ENCODE data around the gene RSRP1. TPM values are rescaled to one million over a fixed set of nuclear protein-coding genes. Genes with fewer than 3 reads are reported as not detected.

RSRP1 gene
- total and polyA plus RNA-seq, 3 experiments from 2014 or later: 47.5 to 124 (median 116) TPM

DNA sequence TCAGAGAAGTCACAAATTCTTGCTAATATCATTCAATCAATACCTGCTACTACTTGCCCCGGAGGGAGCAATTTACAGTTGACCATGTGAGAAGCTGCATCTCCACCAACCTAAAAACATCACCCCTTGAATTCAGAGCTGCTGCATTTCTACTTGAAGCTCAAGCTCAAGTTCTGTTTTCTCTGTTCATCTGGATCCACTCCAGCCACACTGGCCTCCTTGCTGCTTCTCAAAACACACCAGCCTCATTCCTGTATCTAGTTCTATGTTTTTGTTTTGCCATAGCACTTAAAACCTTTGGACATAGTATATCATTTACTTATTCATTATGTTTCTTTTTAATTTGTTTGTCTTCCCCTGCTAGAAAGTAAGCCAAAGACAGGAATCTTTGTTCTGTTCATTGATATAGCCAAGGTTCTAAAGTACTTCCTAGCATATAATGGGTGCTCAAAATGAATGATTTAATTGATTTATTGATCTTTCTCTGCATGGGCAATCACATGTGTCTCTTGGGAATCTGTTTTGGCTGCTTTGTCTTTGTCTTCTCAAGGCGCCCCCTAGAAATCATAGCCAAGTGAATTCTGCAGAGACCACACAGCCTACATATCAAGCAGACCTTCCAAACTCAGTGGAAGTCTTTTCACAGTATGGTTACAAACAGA is 38.6 kb downstream of the RSRP1 start:
- no peaks in the 10 kb centered on the region for H3K36me3 ChIP-seq (ENCODE audit: insufficient read depth, low read length)
- Mint-ChIP-seq H3K9me3 (no peaks in the 10 kb centered on the region), H3K27me3 (peaks cover 8 to 29% of the 10 kb centered on the region in 2 donors), H3K36me3 (no peaks in the 10 kb centered on the region), H3K4me1 (peaks cover 0 to 3% (median 0%) of the 10 kb centered on the region in 3 donors), H3K27ac (no peak overlapping the region), H3K4me3 (no peak overlapping the region)
- H3K4me1 ChIP-seq (ENCODE audit: insufficient read depth, low read length): no peaks in the 10 kb centered on the region
- no peak for DNase-seq
- ChIA-PET CTCF (interaction anchor here (0.7 kb wide), 1 partner anchor 298 kb away, joined by 4 read pairs; no protein-coding TSS in a partner anchor), POLR2A (no interaction called here)
- H3K27ac ChIP-seq (ENCODE audit: low read depth, low read length): no peak overlapping the region
- H3K9me3 ChIP-seq (ENCODE audit: low read length): no peaks in the 10 kb centered on the region
- peaks cover 4% of the 10 kb centered on the region for H3K27me3 ChIP-seq (ENCODE audit: insufficient read depth, low read length, poor library complexity, severe bottlenecking)
- H3K4me3 ChIP-seq (ENCODE audit: low read length): no peak overlapping the region

DNA sequence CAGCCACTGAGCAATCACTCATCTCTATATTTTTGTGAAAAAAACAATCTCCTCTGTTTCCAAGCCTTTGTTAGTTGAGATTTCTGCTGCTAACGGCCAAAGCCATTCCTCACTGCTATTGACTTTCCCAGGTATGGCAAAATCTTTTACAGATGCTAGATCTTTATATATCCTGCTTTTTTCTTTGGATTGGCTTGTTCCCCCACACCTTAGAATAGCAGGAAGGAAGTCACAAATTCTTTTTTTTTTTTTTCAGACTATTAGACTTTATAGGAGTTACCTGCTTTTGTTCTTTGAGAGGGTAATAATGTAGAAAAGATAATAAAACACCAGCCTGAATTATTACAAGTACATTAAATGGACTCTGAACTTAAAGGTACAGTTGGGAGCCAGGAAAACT is 39.2 kb downstream of the RSRP1 start:
- CTCF ChIA-PET: no interaction called here
- H3K27ac Mint-ChIP-seq: no peak overlapping the region
- peaks cover 4% of the 10 kb centered on the region for H3K27me3 ChIP-seq (ENCODE audit: insufficient read depth, low read length, poor library complexity, severe bottlenecking)

DNA sequence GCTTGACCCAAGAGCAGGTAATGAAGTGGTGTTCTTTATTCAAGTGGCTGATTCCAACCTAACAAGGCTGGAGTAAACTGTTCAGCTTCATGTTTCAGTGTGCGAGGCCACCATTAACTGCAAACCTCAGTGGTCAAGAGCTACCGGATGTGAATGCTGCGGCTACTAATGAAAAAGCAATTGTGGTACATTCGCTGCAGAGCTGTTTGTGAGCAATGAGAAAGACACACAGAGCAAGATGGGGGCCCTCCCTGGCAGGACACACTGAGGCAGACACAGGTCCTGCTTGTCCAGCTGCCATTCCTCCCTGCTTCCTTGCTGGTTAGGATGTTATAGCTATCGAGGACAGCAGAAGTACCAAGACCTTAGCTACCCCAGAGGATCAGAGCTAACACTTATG is 41.1 kb downstream of the RSRP1 start:
- Mint-ChIP-seq H3K27me3 (peaks cover 8 to 29% of the 10 kb centered on the region in 2 donors), H3K4me1 (peaks cover 0 to 3% (median 0%) of the 10 kb centered on the region in 3 donors), H3K4me3 (no peak overlapping the region), H3K9me3 (no peaks in the 10 kb centered on the region), H3K27ac (no peak overlapping the region), H3K36me3 (no peaks in the 10 kb centered on the region)
- DNase-seq: no peak
- Histone ChIP-seq H3K36me3 (ENCODE audit: insufficient read depth, low read length) (no peaks in the 10 kb centered on the region), H3K9me3 (ENCODE audit: low read length) (no peaks in the 10 kb centered on the region), H3K27me3 (ENCODE audit: insufficient read depth, low read length, poor library complexity, severe bottlenecking) (peaks cover 4% of the 10 kb centered on the region), H3K27ac (ENCODE audit: low read depth, low read length) (no peak overlapping the region), H3K4me1 (ENCODE audit: insufficient read depth, low read length) (no peaks in the 10 kb centered on the region), H3K4me3 (ENCODE audit: low read length) (no peak overlapping the region)
- ChIA-PET CTCF (interaction anchor here (0.5 to 5.9 kb wide), 8 partner anchors 9 to 517 kb away, joined by 3 to 54 read pairs (median 4); no protein-coding TSS in a partner anchor), POLR2A (interaction anchor here (0.5 kb wide), 1 partner anchor 24 kb away, joined by 4 read pairs; no protein-coding TSS in a partner anchor)

More for the DNA sequence above, 39.2 kb downstream of the RSRP1 start:
- peaks cover 0 to 3% (median 0%) of the 10 kb centered on the region in 3 donors for H3K4me1 Mint-ChIP-seq
- H3K36me3 Mint-ChIP-seq: no peaks in the 10 kb centered on the region
- no peak overlapping the region for H3K4me3 Mint-ChIP-seq
- no peaks in the 10 kb centered on the region for H3K4me1 ChIP-seq (ENCODE audit: insufficient read depth, low read length)
- no peak for DNase-seq
- POLR2A ChIA-PET: no interaction called here
- no peak overlapping the region for H3K27ac ChIP-seq (ENCODE audit: low read depth, low read length)
- no peaks in the 10 kb centered on the region for H3K9me3 Mint-ChIP-seq
- H3K27me3 Mint-ChIP-seq: peaks cover 8 to 29% of the 10 kb centered on the region in 2 donors
- no peaks in the 10 kb centered on the region for H3K9me3 ChIP-seq (ENCODE audit: low read length)
- no peak overlapping the region for H3K4me3 ChIP-seq (ENCODE audit: low read length)
- H3K36me3 ChIP-seq (ENCODE audit: insufficient read depth, low read length): no peaks in the 10 kb centered on the region

DNA sequence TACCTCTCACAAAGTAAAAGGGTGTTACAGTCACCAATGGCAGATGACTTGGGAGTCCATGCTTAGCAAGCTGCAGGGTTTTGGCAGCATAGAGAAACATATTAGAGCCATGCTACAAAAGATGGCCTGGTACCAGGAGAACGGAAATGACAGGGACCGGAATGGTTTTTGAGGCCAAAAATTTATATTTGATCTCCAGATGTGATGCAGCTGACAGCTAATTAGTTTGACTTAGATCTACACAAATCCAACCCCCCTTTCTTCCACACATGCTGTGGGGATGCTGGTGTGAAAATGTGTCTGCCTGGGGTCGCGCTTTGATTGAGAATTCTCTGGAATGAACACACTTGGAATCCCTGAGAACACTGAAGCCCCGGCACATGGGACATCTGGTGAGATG is 41.5 kb downstream of the RSRP1 start:
- Histone ChIP-seq H3K27me3 (ENCODE audit: insufficient read depth, low read length, poor library complexity, severe bottlenecking) (peaks cover 4% of the 10 kb centered on the region), H3K4me1 (ENCODE audit: insufficient read depth, low read length) (no peaks in the 10 kb centered on the region), H3K9me3 (ENCODE audit: low read length) (no peaks in the 10 kb centered on the region), H3K4me3 (ENCODE audit: low read length) (no peak overlapping the region), H3K27ac (ENCODE audit: low read depth, low read length) (no peak overlapping the region), H3K36me3 (ENCODE audit: insufficient read depth, low read length) (no peaks in the 10 kb centered on the region)
- ChIA-PET POLR2A (no interaction called here), CTCF (interaction anchor here (0.5 to 5.9 kb wide), 9 partner anchors 9 to 517 kb away, joined by 3 to 54 read pairs (median 4); no protein-coding TSS in a partner anchor)
- Mint-ChIP-seq H3K27me3 (peaks cover 6 to 29% of the 10 kb centered on the region in 2 donors), H3K36me3 (no peaks in the 10 kb centered on the region), H3K9me3 (no peaks in the 10 kb centered on the region), H3K4me3 (no peak overlapping the region), H3K27ac (no peak overlapping the region), H3K4me1 (peaks cover 0 to 3% (median 0%) of the 10 kb centered on the region in 3 donors)
- no peak for DNase-seq

DNA sequence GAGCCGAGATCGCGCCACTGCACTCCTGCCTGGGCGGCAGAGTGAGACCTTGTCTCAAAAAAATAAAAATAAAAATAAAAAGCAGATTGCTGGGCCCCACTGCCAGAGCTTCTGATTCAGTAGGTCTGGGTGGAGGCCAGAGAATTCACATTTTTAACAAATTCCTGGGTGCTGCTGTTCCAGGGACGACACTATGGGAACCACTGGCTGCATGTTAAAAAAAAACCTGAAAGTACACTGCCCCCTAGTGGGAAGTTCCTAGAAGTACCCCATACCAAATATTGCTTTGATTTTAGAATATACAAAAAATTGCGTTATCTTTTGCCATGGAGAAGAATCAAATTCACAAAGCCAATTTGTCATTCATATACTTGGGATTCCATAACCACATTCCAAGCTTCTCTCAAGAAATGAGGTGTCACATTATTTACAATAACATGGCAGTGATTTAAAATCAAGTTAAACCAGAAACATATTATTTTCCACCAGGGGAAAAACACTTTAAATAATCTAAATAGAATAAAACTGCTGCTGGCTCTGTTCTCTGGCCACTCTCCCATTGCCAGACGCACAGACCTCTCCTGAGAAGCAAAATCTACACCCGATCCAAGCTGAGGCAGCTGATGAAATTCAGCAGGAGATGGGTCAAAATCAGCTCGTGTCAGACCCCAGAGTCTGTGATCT is 42.3 kb downstream of the RSRP1 start:
- Histone ChIP-seq H3K9me3 (ENCODE audit: low read length) (no peaks in the 10 kb centered on the region), H3K4me1 (ENCODE audit: insufficient read depth, low read length) (no peaks in the 10 kb centered on the region), H3K36me3 (ENCODE audit: insufficient read depth, low read length) (no peaks in the 10 kb centered on the region), H3K27me3 (ENCODE audit: insufficient read depth, low read length, poor library complexity, severe bottlenecking) (peaks cover 4% of the 10 kb centered on the region), H3K27ac (ENCODE audit: low read depth, low read length) (no peak overlapping the region), H3K4me3 (ENCODE audit: low read length) (no peak overlapping the region)
- Mint-ChIP-seq H3K4me1 (peaks cover 0 to 3% (median 0%) of the 10 kb centered on the region in 3 donors), H3K27me3 (peaks cover 2 to 21% of the 10 kb centered on the region in 2 donors), H3K9me3 (no peaks in the 10 kb centered on the region), H3K27ac (no peak overlapping the region), H3K4me3 (no peak overlapping the region), H3K36me3 (no peaks in the 10 kb centered on the region)
- DNase-seq: peak in 2 of 5 donors; percentile 46 to 60
- POLR2A ChIA-PET: no interaction called here
- CTCF ChIA-PET: interaction anchor here (0.9 to 5.9 kb wide), 13 partner anchors 8 to 609 kb away, joined by 3 to 54 read pairs (median 4); no protein-coding TSS in a partner anchor

DNA sequence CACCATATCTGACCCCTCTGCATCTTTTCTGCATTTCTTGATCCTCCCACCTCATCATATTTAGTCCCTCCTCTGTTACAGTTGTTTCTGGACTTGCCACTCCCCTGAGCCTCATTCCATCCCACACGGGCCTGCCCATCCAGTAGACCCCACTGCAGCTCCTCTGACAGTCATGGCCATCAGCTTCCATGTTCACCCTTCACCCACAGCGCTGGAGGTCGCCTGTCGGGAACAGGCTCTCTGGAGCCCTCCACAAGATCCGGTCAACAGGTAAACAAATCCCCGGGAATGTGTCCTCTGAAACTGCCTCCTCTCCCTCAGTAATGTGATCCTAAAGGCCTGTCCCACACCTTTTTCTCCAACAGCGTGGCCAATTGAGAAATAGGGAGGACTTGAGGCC is 46.2 kb downstream of the RSRP1 start:
- Histone ChIP-seq H3K36me3 (ENCODE audit: insufficient read depth, low read length) (no peaks in the 10 kb centered on the region), H3K27ac (ENCODE audit: low read depth, low read length) (no peak overlapping the region), H3K9me3 (ENCODE audit: low read length) (no peaks in the 10 kb centered on the region), H3K4me1 (ENCODE audit: insufficient read depth, low read length) (peaks cover 5% of the 10 kb centered on the region), H3K4me3 (ENCODE audit: low read length) (no peak overlapping the region), H3K27me3 (ENCODE audit: insufficient read depth, low read length, poor library complexity, severe bottlenecking) (peaks cover 4% of the 10 kb centered on the region)
- H3K4me1 Mint-ChIP-seq: peaks cover 10 to 15% (median 11%) of the 10 kb centered on the region in 3 donors
- no peak for DNase-seq
- H3K9me3 Mint-ChIP-seq: no peaks in the 10 kb centered on the region
- POLR2A ChIA-PET: no interaction called here
- peak overlapping the region in 1 of 8 donors; percentile 77 for H3K27ac Mint-ChIP-seq
- H3K36me3 Mint-ChIP-seq: no peaks in the 10 kb centered on the region
- no peak overlapping the region for H3K4me3 Mint-ChIP-seq
- CTCF ChIA-PET: interaction anchor here (2.6 kb wide), 1 partner anchor 354 kb away, joined by 11 read pairs; no protein-coding TSS in a partner anchor
- peaks cover 2 to 10% of the 10 kb centered on the region in 2 donors for H3K27me3 Mint-ChIP-seq

DNA sequence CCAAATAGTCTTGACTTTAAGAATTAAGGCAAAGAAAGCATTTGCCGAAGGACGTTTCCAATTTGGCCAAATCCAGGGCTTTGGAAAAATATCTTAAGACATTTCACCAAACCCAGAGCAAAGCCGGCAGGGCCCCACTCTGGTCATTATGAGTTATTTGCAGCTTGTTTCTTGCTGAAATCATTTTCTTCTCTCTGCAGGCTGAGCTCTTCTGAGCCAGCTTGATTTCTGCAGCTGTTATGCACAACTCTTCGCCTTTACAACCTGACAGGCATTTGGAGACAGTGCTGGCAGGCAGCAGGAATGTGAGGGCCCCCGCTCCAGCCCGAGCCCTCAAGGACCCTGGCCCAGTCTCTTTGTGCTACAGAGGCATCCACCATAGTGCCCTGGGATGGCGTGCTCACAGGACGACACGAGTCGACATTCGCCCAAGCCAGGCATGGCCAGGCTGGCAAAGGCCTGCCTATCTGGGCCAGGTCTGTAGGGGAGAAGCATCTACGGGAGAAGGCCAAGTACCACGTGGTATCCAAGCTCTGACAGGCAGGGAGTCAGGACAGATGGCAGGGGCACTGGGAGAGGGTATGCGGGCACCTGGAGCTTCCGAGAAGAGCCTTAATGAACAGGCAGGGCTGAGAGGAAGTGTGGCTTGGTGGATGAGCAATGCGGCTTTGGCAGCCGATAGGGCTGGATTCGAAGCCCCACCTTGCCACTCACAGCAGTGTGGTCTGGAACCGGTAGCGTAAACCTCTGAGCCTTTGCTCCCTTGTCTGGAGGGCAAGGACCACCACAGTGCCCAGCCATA is 47.2 kb downstream of the RSRP1 start:
- H3K27ac ChIP-seq (ENCODE audit: low read depth, low read length): no peak overlapping the region
- Mint-ChIP-seq H3K27ac (peak overlapping the region in 2 of 8 donors; percentile 47 to 92), H3K4me1 (peaks cover 10 to 14% (median 11%) of the 10 kb centered on the region in 3 donors), H3K9me3 (no peaks in the 10 kb centered on the region), H3K4me3 (no peak overlapping the region), H3K36me3 (no peaks in the 10 kb centered on the region), H3K27me3 (peaks cover 2 to 9% of the 10 kb centered on the region in 2 donors)
- H3K4me3 ChIP-seq (ENCODE audit: low read length): no peak overlapping the region
- ChIA-PET CTCF (interaction anchor here (2.6 kb wide), 1 partner anchor 353 kb away, joined by 11 read pairs; no protein-coding TSS in a partner anchor), POLR2A (no interaction called here)
- H3K27me3 ChIP-seq (ENCODE audit: insufficient read depth, low read length, poor library complexity, severe bottlenecking): no peaks in the 10 kb centered on the region
- no peak for DNase-seq
- no peaks in the 10 kb centered on the region for H3K36me3 ChIP-seq (ENCODE audit: insufficient read depth, low read length)
- H3K4me1 ChIP-seq (ENCODE audit: insufficient read depth, low read length): peaks cover 5% of the 10 kb centered on the region
- no peaks in the 10 kb centered on the region for H3K9me3 ChIP-seq (ENCODE audit: low read length)

Data from CD8-positive, alpha-beta memory T cell (primary cell).